Activated naive CD4-positive, alpha-beta T cell treated with anti-CD3 and anti-CD28 coated beads, Interleukin-2, amount 50 U/mL, for 24 hours (primary cell): Measurements from ENCODE around the gene PNCK.

Source experiments
- H3K27ac Mint-ChIP-seq: one replicate; pipeline ENCODE4 v1.8.0; 2021; ENCODE audit warnings: mild to moderate bottlenecking, mixed read lengths
- H3K27me3 Mint-ChIP-seq: one replicate; pipeline ENCODE4 v1.8.0; 2021; ENCODE audit warnings: mixed read lengths
- H3K36me3 Mint-ChIP-seq: one replicate; pipeline ENCODE4 v1.8.0; 2021; ENCODE audit warnings: mixed read lengths
- H3K4me1 Mint-ChIP-seq: one replicate; pipeline ENCODE4 v1.8.0; 2021; ENCODE audit warnings: mixed read lengths
- H3K4me3 Mint-ChIP-seq: one replicate; pipeline ENCODE4 v1.8.0; 2021; ENCODE audit warnings: mild to moderate bottlenecking, mixed read lengths
- H3K9me3 Mint-ChIP-seq: one replicate; pipeline ENCODE4 v1.8.0; 2021; ENCODE audit warnings: mixed read lengths

PNCK gene

DNA sequence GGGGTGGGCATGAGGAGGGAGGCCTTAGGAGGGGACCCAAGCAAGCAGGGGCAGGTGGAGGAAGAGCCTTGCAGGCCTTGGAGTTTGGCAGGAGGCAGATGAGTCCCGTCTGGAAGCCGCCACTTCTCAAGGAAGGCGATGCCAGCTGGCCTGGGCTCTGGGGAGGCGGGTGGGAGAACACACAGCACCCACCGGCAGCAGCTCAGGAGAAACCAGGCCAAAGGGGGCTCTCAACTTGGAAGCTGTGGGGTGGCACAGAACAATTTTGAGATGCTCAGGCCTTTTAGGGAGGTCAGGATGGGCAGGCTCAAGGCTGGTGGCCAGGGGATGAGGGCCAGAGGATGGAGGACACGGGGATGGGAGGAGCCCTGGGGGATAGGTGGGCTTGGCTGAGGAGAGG, 38.2 kb downstream of the PNCK start:
- no peaks in the 10 kb centered on the region for H3K9me3 Mint-ChIP-seq
- H3K27me3 Mint-ChIP-seq: peaks cover 1% of the 10 kb centered on the region

DNA sequence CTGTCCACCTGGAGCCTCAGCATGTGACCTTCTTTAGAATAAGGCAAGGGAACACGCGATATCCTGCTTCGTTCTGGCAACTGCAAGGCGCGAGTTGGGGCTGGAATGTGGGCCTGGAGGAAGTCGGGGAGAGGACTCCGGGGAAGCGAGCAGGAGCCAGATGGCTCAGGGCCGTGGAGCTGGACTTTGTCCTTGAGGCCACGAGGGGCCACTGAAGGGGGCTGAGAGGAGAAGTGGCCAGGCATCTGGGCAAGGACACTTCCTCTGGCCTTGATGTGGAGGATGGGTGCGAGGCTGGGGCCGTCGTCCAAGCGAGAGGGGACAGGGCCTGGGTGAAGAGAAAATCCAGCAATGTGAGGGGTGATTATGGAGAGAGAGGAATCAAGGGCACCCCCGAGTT, 38.8 kb downstream of the PNCK start:
- H3K27ac Mint-ChIP-seq: no peak overlapping the region
- H3K9me3 Mint-ChIP-seq: no peaks in the 10 kb centered on the region
- H3K27me3 Mint-ChIP-seq: peaks cover 1% of the 10 kb centered on the region

More for the DNA sequence above, 38.2 kb downstream of the PNCK start:
- Mint-ChIP-seq H3K4me1 (no peaks in the 10 kb centered on the region), H3K36me3 (no peaks in the 10 kb centered on the region), H3K4me3 (no peak overlapping the region), H3K27ac (no peak overlapping the region)

DNA sequence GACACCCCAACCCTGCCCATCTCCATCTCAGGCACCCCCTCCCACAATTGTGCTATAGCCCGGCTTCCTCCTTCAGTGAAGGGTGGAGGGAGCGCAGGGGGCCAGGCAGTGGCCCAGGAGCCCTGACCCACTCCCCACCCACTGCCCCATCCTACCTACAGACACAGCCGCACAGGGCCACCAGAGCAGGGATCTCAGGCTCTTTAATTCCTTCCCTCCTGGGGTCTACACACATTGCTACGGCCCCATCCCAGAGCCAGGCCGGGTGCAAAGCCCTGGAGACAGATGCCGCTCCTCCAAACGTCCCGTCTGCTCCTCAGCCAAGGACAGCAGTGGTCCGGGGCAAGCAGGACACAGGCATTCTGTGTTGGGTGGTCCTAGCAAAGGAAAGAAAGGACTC, 39.4 kb downstream of the PNCK start:
- no peak overlapping the region for H3K27ac Mint-ChIP-seq
- H3K27me3 Mint-ChIP-seq: peaks cover 1% of the 10 kb centered on the region
- no peak overlapping the region for H3K4me3 Mint-ChIP-seq
- H3K4me1 Mint-ChIP-seq: no peaks in the 10 kb centered on the region
- no peaks in the 10 kb centered on the region for H3K9me3 Mint-ChIP-seq
- no peaks in the 10 kb centered on the region for H3K36me3 Mint-ChIP-seq

More for the DNA sequence above, 38.8 kb downstream of the PNCK start:
- Mint-ChIP-seq H3K4me1 (no peaks in the 10 kb centered on the region), H3K4me3 (no peak overlapping the region), H3K36me3 (no peaks in the 10 kb centered on the region)

DNA sequence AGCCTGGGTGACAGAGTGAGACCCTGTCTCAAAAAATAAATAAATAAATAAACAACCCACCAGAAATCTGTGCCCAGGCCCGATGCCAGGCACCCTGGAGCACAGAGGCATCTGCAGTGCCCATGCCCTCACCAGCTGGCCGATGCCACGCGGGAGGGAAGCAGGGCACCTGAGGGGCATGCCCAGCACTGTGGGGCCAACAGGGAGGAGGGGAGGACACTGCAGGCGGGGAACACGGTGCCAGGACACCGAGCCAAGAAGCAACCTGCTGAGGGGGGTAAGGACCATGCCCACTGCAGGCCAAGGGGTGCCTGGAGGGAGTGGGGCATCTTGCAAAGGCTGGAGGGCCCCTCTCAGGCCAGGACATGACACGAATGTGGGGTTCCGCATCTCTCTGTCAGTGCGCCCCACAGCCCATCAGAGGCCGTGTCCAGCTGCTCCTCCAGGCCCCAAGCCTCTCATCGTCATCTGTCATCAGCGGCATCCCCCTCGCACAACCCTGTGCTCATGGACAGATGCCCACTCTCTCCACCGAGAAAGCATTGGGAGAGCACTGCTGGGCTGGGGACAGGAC, 39.9 kb downstream of the PNCK start:
- no peak overlapping the region for H3K4me3 Mint-ChIP-seq
- no peaks in the 10 kb centered on the region for H3K4me1 Mint-ChIP-seq
- H3K9me3 Mint-ChIP-seq: no peaks in the 10 kb centered on the region
- no peaks in the 10 kb centered on the region for H3K36me3 Mint-ChIP-seq
- no peak overlapping the region for H3K27ac Mint-ChIP-seq
- H3K27me3 Mint-ChIP-seq: no peaks in the 10 kb centered on the region

DNA sequence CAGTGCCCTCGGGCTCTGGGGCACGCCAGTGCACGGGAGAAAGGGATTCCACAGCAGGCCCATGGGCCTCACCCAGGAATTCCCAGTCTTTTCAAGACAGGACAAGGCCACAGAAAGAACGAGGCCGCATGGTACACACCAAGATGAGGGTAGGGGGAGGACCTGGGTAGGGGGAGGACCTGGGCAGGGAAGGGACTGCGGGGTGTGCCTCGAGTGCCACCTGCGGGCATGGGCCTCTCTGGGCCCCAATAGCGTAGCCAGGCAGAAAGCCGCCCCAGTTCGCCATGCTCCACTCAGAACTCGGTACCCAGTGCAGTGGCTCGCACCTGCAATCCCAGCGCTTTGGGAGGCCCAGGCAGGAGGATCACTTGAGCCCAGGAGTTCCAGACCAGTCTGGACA, 40.6 kb downstream of the PNCK start:
- no peak overlapping the region for H3K27ac Mint-ChIP-seq
- H3K4me3 Mint-ChIP-seq: no peak overlapping the region
- H3K4me1 Mint-ChIP-seq: no peaks in the 10 kb centered on the region
- H3K9me3 Mint-ChIP-seq: no peaks in the 10 kb centered on the region
- H3K27me3 Mint-ChIP-seq: no peaks in the 10 kb centered on the region
- no peaks in the 10 kb centered on the region for H3K36me3 Mint-ChIP-seq

DNA sequence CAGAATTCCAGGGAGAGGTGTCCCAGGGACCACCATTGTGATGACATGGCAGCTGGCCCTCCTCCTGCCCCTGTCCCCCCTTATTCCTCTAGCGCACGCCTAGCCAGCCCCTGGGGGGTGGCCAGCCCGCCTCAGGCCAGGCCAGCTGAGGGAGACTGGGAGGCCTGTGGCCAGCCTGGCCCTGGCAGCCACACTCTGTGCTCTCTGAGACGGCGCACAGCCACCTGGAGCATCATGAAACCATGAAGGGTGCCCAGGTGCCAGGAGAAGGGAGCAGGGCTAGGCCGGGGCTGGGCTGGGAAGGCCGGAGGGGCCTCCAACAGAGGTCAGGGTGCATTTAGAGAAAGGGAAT, 41.0 kb downstream of the PNCK start:
- no peak overlapping the region for H3K27ac Mint-ChIP-seq
- no peaks in the 10 kb centered on the region for H3K36me3 Mint-ChIP-seq
- H3K4me3 Mint-ChIP-seq: no peak overlapping the region
- H3K4me1 Mint-ChIP-seq: no peaks in the 10 kb centered on the region
- no peaks in the 10 kb centered on the region for H3K9me3 Mint-ChIP-seq
- H3K27me3 Mint-ChIP-seq: no peaks in the 10 kb centered on the region

DNA sequence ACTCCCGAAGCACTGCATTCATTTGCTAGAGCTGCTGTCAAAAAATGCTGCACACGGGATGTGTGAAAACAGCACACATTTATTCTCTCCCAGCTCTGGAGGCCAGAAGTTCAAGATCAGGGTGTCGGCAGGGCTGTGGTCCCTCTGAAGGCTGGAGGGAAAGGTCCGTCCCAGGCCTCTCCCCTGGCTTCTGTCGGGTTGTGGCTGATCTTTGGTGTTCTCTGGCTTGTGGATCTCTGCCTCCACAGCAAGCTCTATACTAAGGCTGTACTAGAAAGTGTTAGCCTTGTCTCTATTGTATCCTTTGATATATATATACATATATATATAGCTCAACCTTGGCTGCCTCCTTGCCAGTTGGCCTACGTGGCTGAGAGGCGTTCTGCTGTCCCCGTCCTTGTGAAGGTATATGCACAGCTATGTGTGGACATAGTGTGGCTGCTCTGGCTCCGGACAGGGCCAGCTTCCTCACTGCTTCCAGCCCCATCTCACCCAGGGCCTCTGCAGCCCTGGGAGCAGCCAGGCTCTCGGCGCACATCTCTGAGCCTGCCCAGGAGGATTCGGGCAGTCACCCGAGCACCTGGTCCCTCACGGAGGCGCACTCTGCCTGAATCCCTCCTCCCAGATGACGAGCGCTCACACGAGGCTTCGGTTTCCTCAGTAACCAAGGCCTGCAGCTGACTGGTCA, 41.6 kb downstream of the PNCK start:
- H3K27ac Mint-ChIP-seq: no peak overlapping the region
- no peaks in the 10 kb centered on the region for H3K9me3 Mint-ChIP-seq

DNA sequence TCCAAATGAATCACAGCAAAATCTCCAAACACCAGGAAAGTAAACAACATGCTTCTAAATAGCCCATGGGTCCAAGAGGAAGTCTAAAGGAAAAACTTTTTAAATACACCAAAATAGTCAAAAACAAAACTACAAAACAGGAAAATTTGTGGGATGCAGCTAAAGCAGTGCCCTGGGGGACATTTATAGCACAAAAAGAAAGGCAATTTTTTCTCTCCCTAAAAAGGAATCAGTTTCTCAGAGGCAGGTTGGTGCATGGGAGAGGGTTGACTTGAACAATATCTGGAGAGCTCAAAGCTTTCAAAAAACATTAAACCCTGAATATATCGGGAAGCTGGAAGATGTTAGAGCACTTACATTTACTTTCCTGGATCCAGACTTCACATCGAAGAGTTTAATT, 42.3 kb downstream of the PNCK start:
- Mint-ChIP-seq H3K27me3 (no peaks in the 10 kb centered on the region), H3K9me3 (no peaks in the 10 kb centered on the region), H3K4me1 (no peaks in the 10 kb centered on the region), H3K27ac (no peak overlapping the region), H3K4me3 (no peak overlapping the region), H3K36me3 (no peaks in the 10 kb centered on the region)

More for the DNA sequence above, 41.6 kb downstream of the PNCK start:
- no peaks in the 10 kb centered on the region for H3K4me1 Mint-ChIP-seq
- no peaks in the 10 kb centered on the region for H3K36me3 Mint-ChIP-seq
- H3K4me3 Mint-ChIP-seq: no peak overlapping the region
- H3K27me3 Mint-ChIP-seq: no peaks in the 10 kb centered on the region

DNA sequence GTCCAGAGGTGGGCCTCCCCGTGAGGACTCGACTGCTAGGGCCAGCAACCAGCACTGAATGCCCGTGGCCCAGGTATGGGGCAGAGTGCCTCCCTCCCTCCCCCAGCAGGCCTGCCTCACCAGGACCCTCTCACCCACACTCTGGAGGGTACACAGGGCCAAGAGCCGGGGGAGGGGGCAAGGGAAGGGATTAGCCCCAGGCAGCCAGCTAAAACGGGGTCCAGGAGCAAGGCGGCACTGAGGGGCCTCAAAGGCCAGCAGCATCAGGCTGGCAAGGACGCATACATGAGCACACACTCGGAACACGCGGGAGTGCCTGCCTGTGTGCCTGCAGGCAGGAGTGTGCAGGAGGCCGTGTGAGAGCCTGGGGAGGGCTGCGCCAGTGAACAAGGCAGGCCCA, 44.9 kb downstream of the PNCK start:
- H3K9me3 Mint-ChIP-seq: no peaks in the 10 kb centered on the region
- no peak overlapping the region for H3K4me3 Mint-ChIP-seq
- H3K36me3 Mint-ChIP-seq: no peaks in the 10 kb centered on the region
- no peak overlapping the region for H3K27ac Mint-ChIP-seq
- H3K4me1 Mint-ChIP-seq: no peaks in the 10 kb centered on the region
- no peaks in the 10 kb centered on the region for H3K27me3 Mint-ChIP-seq

DNA sequence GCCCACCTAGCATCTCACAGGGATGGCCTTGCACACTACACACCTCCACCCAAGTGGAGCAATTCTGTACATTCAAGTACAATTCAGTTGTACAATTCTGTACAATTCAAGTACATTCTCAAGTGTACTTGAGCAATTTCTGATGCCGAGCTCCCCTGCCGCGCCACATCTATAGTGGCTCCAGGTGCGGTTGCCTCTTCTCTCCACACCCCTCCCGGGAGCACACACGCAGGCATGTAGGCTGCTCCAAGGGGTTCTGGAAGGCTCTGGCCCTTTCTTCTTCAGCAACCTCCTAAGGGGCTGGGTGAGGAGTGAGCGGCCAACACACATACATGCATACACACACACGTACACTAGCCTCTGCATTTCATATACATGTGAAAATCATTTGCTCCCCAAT, 45.5 kb downstream of the PNCK start:
- no peaks in the 10 kb centered on the region for H3K36me3 Mint-ChIP-seq
- no peaks in the 10 kb centered on the region for H3K27me3 Mint-ChIP-seq
- H3K4me1 Mint-ChIP-seq: no peaks in the 10 kb centered on the region
- no peak overlapping the region for H3K27ac Mint-ChIP-seq
- no peaks in the 10 kb centered on the region for H3K9me3 Mint-ChIP-seq
- H3K4me3 Mint-ChIP-seq: no peak overlapping the region

DNA sequence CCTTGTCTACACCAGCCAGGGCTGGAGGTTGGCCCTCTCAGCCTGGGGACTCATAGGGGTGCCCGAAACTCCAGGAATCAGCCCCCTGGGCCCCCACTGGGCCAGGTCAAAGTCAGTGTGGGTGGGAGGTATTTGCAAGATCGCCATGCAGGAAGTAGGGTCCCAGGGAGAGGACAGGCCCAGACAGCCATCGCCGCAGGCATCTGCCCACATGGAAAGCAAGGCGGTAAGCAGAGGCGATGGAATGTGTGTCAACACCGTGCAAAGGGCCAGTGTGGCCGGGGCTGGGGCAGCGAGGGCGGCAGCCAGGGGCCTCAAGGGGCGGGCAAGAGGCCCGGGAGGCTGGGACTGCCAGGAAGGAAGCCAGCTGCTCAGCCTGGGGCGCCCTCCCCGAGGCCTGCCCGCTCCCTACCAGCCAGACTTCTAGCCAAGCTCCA, 45.9 kb downstream of the PNCK start:
- H3K4me3 Mint-ChIP-seq: no peak overlapping the region
- H3K4me1 Mint-ChIP-seq: no peaks in the 10 kb centered on the region
- no peaks in the 10 kb centered on the region for H3K27me3 Mint-ChIP-seq
- no peaks in the 10 kb centered on the region for H3K36me3 Mint-ChIP-seq
- H3K27ac Mint-ChIP-seq: no peak overlapping the region
- H3K9me3 Mint-ChIP-seq: no peaks in the 10 kb centered on the region

DNA sequence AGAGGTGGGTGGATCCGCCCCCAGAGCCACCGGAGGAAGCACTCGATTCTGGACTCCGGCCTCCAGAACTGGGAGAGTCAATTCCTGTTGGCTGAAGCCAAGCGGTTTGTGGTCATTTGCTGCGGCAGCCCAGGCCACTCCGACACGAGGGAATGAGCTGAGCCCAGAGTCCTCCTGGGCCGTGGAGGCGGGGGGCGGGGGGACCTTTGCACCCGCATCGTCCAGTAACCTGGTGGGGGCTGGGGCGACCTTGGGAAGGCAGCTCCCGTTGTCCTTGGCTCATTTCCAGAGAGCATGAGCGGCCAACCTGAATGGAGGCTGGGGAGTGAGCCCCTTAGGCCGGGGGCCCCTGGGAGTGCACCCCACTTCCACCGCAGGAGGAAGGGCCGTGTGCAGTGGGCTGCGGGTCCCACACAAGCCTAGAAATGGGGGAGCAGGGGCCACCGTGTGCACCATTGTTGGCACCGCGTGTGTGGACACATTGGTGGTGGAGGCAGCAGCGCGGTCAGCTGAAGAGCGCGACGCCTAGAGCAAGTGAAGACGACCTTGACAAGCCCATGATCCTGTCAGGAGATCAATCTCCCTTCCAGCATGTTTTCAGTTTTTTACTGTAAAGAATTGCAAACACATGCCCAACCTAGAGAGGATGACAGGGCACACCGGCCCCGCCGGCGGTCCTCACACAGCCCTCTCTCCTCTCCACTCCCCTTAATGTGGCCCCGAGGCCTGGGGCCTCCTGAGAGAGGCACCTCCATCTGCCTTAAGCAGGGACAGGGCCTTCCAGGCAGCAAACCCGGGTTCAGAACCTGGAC, 46.5 kb downstream of the PNCK start:
- H3K9me3 Mint-ChIP-seq: no peaks in the 10 kb centered on the region
- no peaks in the 10 kb centered on the region for H3K4me1 Mint-ChIP-seq
- no peak overlapping the region for H3K27ac Mint-ChIP-seq
- H3K27me3 Mint-ChIP-seq: no peaks in the 10 kb centered on the region
- H3K36me3 Mint-ChIP-seq: no peaks in the 10 kb centered on the region
- no peak overlapping the region for H3K4me3 Mint-ChIP-seq

DNA sequence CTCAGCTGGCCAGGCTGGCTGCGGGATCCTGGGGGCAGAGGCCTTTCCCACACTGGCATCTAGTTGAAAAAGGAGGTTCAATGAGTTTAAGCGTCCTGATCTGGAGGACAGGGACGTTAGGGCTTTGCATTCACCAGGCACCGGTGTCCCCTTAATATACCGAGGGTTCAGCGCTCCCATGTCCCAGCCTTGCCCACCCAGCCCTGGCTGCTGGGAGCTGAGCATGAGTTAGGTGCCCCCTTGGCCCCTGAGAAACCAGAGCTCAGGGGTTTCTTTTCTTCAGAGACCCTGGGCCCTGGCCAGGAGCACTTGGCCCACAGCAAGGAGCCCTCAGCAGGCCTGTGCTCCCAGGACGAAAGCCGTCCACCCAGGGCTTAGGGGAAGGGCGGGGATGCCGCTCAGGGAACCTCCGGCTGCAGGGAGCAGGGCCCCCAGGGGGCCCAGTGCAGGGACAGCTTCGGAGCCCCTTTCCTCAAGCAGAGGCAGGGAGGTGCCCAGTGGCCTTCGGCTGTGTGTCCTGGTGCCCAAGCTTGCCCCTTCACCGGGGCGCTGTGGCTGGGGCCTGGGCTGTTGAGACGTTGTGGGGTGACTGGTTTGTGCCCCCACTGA, 47.5 kb downstream of the PNCK start:
- no peaks in the 10 kb centered on the region for H3K27me3 Mint-ChIP-seq
- no peaks in the 10 kb centered on the region for H3K36me3 Mint-ChIP-seq
- no peak overlapping the region for H3K4me3 Mint-ChIP-seq
- H3K4me1 Mint-ChIP-seq: no peaks in the 10 kb centered on the region
- H3K9me3 Mint-ChIP-seq: no peaks in the 10 kb centered on the region
- H3K27ac Mint-ChIP-seq: no peak overlapping the region

DNA sequence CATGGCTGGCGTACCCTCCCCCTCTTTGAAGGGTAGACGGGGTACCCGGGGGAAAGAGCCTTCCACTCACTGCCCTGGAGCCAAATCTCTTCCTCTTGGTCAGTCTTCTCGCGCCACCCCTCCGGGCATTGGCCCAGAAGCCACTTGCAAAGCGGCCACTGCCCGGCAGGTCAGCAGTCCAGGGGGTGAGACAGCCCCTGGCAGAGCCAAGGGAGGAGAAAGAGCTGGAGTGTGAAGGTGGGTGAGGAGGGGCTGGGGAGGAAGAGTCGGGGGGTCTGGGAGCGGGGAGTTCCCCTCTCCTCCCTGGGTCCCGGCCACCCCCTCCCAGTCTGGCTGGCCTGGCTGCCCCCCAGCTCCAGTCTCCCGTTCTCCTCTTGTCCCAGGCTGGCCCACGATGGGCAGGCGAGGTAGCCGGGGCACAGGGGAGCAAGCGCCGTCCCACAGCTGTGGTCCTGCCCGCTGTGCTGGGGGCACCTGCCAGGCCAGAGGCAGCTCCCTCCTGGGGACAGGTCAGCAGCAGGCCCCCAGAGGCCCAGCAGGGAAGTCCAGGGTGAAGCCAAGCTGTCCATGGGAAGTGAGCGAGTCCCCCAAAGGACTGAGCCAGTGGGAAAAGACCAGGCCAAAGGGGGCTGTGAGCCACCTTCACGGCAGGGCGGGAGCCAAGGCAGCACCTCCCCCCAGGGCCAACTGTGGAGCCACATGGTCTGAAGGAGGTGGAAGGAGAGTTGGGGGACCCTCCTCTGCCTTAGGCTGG, 48.2 kb downstream of the PNCK start:
- Mint-ChIP-seq H3K4me1 (no peaks in the 10 kb centered on the region), H3K27me3 (no peaks in the 10 kb centered on the region), H3K9me3 (no peaks in the 10 kb centered on the region), H3K4me3 (no peak overlapping the region), H3K27ac (no peak overlapping the region), H3K36me3 (no peaks in the 10 kb centered on the region)

DNA sequence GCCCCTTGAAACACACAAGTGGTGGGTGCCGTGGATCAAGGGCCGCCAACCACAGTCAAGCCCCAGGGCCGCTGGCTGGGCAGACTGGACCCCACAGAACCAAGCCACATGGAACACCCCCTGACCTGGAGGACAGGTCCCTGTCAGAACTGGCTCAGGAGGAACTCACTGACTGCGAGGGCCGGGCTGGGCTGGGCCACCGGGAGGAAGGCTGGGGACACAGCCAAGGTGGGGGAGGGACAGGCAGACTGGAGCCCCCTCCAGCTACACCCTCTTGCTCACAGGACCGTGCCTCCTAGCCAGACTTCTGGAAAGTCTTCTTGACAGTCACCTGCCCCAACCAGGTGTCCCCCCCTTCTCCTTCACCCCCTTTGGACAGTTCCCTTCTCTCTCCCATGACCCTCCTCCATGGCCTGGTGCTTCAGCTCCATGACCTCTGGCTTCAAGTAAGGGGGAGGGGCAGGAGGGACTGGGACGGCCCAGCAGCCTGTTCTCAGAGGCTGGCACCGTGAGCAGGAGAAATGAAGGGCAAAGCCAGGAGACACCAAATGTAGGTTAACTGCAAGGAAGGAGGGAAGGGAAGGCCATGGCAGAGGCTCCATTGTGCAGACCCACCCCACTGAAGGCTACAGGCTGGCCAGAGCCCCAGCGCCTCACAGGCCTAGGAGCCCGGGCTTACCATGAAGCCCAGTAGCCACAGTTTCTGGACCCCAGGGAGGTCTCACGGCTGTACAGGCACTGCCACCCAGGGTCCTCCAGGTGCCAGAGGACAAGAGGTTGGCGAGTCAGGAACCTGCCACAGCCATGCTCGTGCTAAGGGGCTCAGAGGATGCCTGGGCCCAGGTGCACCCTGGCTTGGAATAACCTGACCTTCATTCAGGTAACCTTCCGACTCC, 49.2 kb downstream of the PNCK start:
- H3K36me3 Mint-ChIP-seq: no peaks in the 10 kb centered on the region
- no peaks in the 10 kb centered on the region for H3K9me3 Mint-ChIP-seq
- no peak overlapping the region for H3K27ac Mint-ChIP-seq
- H3K4me1 Mint-ChIP-seq: no peaks in the 10 kb centered on the region
- H3K4me3 Mint-ChIP-seq: no peak overlapping the region
- no peaks in the 10 kb centered on the region for H3K27me3 Mint-ChIP-seq
